Thoracic aorta (tissue), 2 donors: ENCODE results near the gene IVL. TPM values are rescaled to one million over a fixed set of nuclear protein-coding genes. Genes with fewer than 3 reads are reported as not detected.

ENCODE experiments used
- ATAC-seq: fragments of 150-250 bp; one replicate; pipeline ENCODE4 v1.8.0; 2017; ENCODE audit warnings: low read depth; ENCODE audit not compliant: insufficient number of reproducible peaks, low FRiP score
- DNase-seq: peaks from one replicate; pipeline ENCODE4 v3.0.0-alpha.2; 2020; ENCODE audit warnings: low spot score
- H3K27ac ChIP-seq, 2 donors: fragments of 200-600 bp; sonication (generic); 1 replicate in 1 of 2; 2 replicates in 1 of 2; pipeline ENCODE4 v1.5.1; 2016; ENCODE audit warnings: mild to moderate bottlenecking in 2 of 2, moderate library complexity in 2 of 2
- H3K27me3 ChIP-seq: fragments of 200-600 bp; sonication (generic); replicated peaks from 2 replicates; pipeline ENCODE4 v1.6.0; 2016; ENCODE audit warnings: mild to moderate bottlenecking; ENCODE audit not compliant: insufficient read depth
- H3K36me3 ChIP-seq: fragments of 200-600 bp; sonication (generic); one replicate; pipeline ENCODE4 v1.5.1; 2016
- H3K4me1 ChIP-seq, 2 donors: fragments of 200-600 bp; sonication (generic); 1 replicate in 1 of 2; 2 replicates in 1 of 2; pipeline versions ENCODE4 v1.5.1 to v1.6.0; 2016; ENCODE audit warnings: low read depth in 2 of 2, mild to moderate bottlenecking in 1 of 2; ENCODE audit not compliant: control insufficient read depth in 1 of 2
- H3K4me3 ChIP-seq: fragments of 200-600 bp; sonication (generic); 2 replicates; pipeline ENCODE4 v1.5.1; 2016; ENCODE audit warnings: mild to moderate bottlenecking
- H3K9me3 ChIP-seq: fragments of 200-600 bp; sonication (generic); 2 replicates; pipeline ENCODE4 v1.5.1; 2016
- total RNA-seq, 2 donors: library from RNA; depleted of rRNA; stranded (reverse); fragments of >200 nt; gene quantifications; one replicate each; pipeline versions ENCODE4 v1.1.0 to v1.2.3, GENCODE V29; 2016
- TF ChIP-seq, protein P1 (sequence below): fragments of 200-600 bp; sonication (generic); IDR thresholded peaks from one replicate; pipeline ENCODE4 v1.5.1; 2019; ENCODE audit warnings: antibody characterized with exemption

The IVL gene, protein sequence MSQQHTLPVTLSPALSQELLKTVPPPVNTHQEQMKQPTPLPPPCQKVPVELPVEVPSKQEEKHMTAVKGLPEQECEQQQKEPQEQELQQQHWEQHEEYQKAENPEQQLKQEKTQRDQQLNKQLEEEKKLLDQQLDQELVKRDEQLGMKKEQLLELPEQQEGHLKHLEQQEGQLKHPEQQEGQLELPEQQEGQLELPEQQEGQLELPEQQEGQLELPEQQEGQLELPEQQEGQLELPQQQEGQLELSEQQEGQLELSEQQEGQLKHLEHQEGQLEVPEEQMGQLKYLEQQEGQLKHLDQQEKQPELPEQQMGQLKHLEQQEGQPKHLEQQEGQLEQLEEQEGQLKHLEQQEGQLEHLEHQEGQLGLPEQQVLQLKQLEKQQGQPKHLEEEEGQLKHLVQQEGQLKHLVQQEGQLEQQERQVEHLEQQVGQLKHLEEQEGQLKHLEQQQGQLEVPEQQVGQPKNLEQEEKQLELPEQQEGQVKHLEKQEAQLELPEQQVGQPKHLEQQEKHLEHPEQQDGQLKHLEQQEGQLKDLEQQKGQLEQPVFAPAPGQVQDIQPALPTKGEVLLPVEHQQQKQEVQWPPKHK
- total RNA-seq = under 1 TPM in 1 of 2 donors, not detected in 1; 0.27 TPM

DNA sequence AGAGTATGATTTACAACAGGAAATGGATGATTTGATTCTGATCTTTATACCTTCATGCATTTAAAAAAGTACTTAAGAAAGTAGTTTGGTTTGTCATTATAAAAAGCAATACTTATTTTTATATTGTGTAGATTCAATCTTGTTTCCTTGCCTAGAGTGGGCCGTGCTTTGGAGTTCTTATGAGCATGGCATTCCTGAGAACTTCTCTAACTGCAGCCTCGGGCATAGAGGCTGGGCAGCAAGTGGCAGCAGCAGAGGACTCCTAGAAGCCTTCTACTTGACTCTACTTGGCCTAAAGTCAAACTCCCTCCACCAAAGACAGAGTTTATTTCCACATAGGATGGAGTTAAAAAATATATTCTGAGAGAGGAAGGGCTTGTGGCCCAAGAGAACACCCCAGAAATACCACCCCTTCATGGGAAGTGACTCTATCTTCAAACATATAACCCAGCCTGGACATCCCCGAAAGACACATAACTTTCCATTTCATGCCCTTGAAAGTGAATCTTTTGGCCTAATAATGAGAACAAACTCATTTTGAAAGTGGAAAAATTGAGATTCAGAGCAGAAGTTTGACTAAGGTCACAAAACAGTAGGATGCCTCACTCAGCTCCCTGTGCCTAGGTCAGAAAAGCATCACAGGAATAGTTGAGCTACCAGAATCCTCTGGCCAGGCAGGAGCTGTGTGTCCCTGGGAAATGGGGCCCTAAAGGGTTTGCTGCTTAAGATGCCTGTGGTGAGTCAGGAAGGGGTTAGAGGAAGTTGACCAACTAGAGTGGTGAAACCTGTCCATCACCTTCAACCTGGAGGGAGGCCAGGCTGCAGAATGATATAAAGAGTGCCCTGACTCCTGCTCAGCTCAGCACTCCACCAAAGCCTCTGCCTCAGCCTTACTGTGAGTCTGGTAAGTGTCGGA is at the start of gene IVL:
TSS of gene IVL (plus strand) at position 861 of the 916 bp plus-strand sequence. CDS start 1,252 bp downstream, outside the sequence.
- Histone ChIP-seq H3K4me1 (no peaks in the 10 kb centered on the region), H3K36me3 (no peaks in the 10 kb centered on the region), H3K9me3 (no peaks in the 10 kb centered on the region), H3K27ac (no peak within 1 kb of the TSS), H3K4me3 (no peak within 1 kb of the TSS), H3K27me3 (no peaks in the 10 kb centered on the region)
- DNase-seq = no peak
- TF ChIP-seq, protein P1, sequence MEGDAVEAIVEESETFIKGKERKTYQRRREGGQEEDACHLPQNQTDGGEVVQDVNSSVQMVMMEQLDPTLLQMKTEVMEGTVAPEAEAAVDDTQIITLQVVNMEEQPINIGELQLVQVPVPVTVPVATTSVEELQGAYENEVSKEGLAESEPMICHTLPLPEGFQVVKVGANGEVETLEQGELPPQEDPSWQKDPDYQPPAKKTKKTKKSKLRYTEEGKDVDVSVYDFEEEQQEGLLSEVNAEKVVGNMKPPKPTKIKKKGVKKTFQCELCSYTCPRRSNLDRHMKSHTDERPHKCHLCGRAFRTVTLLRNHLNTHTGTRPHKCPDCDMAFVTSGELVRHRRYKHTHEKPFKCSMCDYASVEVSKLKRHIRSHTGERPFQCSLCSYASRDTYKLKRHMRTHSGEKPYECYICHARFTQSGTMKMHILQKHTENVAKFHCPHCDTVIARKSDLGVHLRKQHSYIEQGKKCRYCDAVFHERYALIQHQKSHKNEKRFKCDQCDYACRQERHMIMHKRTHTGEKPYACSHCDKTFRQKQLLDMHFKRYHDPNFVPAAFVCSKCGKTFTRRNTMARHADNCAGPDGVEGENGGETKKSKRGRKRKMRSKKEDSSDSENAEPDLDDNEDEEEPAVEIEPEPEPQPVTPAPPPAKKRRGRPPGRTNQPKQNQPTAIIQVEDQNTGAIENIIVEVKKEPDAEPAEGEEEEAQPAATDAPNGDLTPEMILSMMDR = no peak
- no peak for ATAC-seq

DNA sequence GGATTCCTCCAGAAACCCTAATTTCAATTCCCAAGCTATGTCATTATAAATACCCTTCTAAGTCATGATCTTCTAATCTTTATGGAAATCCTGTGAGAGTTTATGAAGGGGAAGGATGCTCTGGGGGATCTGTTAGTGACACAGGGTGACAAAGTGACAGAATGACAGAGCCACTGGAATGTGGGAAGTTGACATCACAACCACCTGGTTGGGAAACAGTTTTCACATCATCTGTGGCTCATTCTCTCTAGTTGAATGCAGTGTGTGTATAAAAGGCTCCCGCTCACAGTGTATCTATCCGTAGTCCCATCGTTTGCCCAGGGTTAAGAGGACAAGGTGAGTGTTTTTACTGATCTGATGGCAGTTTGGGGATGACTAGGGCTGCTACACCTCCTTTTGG is 48.6 kb upstream of the IVL start, which contains the start of gene LCE7A:
TSS of gene LCE7A (plus strand) at position 301 of the 400 bp plus-strand sequence. CDS start 702 bp downstream, outside the sequence.
- TF ChIP-seq, protein P1 = no peak
- no peaks in the 10 kb centered on the region for H3K9me3 ChIP-seq
- no peak within 1 kb of the TSS for H3K27ac ChIP-seq
- no peaks in the 10 kb centered on the region for H3K27me3 ChIP-seq
- no peak within 1 kb of the TSS for H3K4me3 ChIP-seq
- ATAC-seq = no peak
- no peaks in the 10 kb centered on the region for H3K4me1 ChIP-seq
- DNase-seq = no peak
- no peaks in the 10 kb centered on the region for H3K36me3 ChIP-seq

DNA sequence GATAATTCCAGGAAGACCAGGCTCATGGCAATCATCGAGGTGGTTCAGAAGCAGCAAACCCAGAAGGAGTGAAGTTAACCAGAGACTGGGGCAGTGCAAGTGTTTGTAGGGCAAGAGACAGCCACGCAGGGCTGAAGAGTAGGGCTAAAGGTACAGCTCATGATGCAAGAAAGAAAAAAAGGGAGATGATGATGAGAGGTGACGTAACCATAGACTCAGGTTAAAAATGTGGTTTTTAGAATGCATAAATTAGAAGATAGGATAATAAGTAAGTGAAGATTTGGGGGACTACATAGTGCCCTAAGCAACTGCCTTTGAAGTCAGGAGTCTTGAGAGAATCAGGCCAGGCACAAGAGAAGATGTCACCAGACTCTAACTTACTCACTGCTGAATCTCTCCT is 48.2 kb upstream of the IVL start:
- H3K27ac ChIP-seq = no peak overlapping the region
- TF ChIP-seq, protein P1 = no peak
- DNase-seq = no peak
- H3K4me1 ChIP-seq = no peaks in the 10 kb centered on the region
- no peaks in the 10 kb centered on the region for H3K27me3 ChIP-seq
- H3K36me3 ChIP-seq = no peaks in the 10 kb centered on the region
- ATAC-seq = no peak
- H3K9me3 ChIP-seq = no peaks in the 10 kb centered on the region
- no peak overlapping the region for H3K4me3 ChIP-seq

DNA sequence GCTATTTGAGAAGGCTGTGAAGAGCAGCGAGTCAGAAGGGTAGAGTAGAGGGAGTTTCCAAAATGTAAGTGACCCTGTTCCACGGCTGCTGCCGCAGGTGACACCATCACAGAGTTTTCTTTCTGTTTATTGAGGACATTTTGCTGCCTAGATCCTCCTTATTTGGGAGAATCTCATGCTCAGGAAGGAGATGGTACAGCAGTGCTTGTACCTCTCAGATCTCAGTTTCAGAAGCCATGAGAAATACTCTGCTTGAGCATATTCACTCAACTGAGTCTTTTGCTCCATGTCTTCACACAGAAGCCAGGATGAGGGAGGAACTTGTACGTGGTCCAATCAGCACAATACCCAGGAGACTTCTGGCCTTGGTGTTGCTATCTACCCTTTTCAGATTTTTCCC is 47.0 kb upstream of the IVL start:
- H3K27ac ChIP-seq = no peak overlapping the region
- H3K4me3 ChIP-seq = no peak overlapping the region
- TF ChIP-seq, protein P1 = no peak
- no peak for ATAC-seq
- no peak for DNase-seq
- no peaks in the 10 kb centered on the region for H3K36me3 ChIP-seq
- H3K27me3 ChIP-seq = no peaks in the 10 kb centered on the region
- H3K9me3 ChIP-seq = no peaks in the 10 kb centered on the region
- no peaks in the 10 kb centered on the region for H3K4me1 ChIP-seq

DNA sequence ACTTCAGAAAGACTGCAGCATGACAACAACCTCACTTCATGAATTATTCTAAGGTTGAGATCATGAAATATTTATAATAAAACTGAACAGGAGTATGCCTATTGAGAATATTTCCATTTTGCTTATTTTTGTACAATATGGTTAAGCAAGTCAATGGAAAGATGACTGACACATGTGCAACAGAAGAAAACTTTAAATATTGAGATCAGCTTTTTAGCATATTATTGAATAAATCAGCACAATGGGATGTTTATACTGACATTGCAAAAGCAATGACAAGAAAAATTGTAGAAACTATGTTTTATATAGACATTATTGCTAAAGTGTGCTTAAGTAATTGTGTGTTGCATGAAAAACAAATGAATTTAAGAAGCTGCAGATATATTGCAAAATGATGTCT is 43.9 kb upstream of the IVL start:
- H3K4me3 ChIP-seq = no peak overlapping the region
- no peaks in the 10 kb centered on the region for H3K36me3 ChIP-seq
- no peaks in the 10 kb centered on the region for H3K27me3 ChIP-seq
- no peaks in the 10 kb centered on the region for H3K9me3 ChIP-seq
- TF ChIP-seq, protein P1 = no peak
- DNase-seq (no peak), ATAC-seq (no peak)
- H3K27ac ChIP-seq = no peak overlapping the region
- H3K4me1 ChIP-seq = no peaks in the 10 kb centered on the region
